Heart left ventricle (tissue), 13 donors: ENCODE results near the gene ABR.

ENCODE experiments used
- CTCF ChIP-seq, 12 donors: fragments of 200-600 bp; sonication (generic) in 4 of 12; IDR thresholded peaks; one replicate each; pipeline versions ENCODE4 v1.5.0 to v1.8.0; 2018 to 2022; ENCODE audit warnings: antibody characterized with exemption in 12 of 12, mild to moderate bottlenecking in 5 of 12
- POLR2A ChIP-seq, 2 donors: fragments of 450-650 bp; IDR thresholded peaks; one replicate each; pipeline ENCODE4 v1.6.1; 2017; ENCODE audit warnings: antibody characterized with exemption in 2 of 2, mild to moderate bottlenecking in 2 of 2, moderate library complexity in 2 of 2
- donor health status: ischemic (EF 13 %, LVEDD 7.1; RV severe dilation, severe dysfunction).
- donor health status: DM: no; HTN: yes; CAD: no.
- donor health status: DM: no; HTN: no; CAD: no.
- donor health status: ischemic (EF 25% LVEDD 6.9; RV normal size, moderate dysfunction).
- donor health status: ischemic (EF 25% LVEDD 5.7; RV mildly dilated, moderate dysfunction).
- donor health status: ischemic (EF 35%, LVEDD 5.7; RV mildly dilated, moderate dysfunction).
- donor health status: nonischemic (EF 11% LVEDD 7.7; RV severe dilation, severe dysfunction).
- donor health status: DM: yes; HTN: yes; CAD: no.
- donor health status: PGD.
- donor health status: ischemic (EF 29% LVEDD 5.4; RV normal size, mild dysfunction).
- donor health status: nonischemic (EF 23%, LVEDD 6.1; RV moderate dilation, normal function).

- TF ChIP-seq CTCF (IDR thresholded peaks at IDR 0.05), result no peak
- no peak for TF ChIP-seq POLR2A (IDR thresholded peaks at IDR 0.05)
Measured at GRCh38 chr17:1038459-1039122, 141.2 kb downstream of the ABR start.
